ENCODE results near the gene PPP2R5A. TPM values are rescaled to one million over a fixed set of nuclear protein-coding genes. Genes with fewer than 3 reads are reported as not detected.

PPP2R5A gene
- total RNA-seq, 1 donor from 2014 or later = 10.7 TPM

GRCh38 chr1:212364985-212365384 lies 79.8 kb downstream of the PPP2R5A start:
- Mint-ChIP-seq H3K4me1 (no peaks in the 10 kb centered on the region), H3K27me3 (ENCODE audit: low read depth) (no peaks in the 10 kb centered on the region), H3K4me3 (no peak overlapping the region), H3K9me3 (peaks cover 7% of the 10 kb centered on the region), H3K36me3 (peaks cover 35% of the 10 kb centered on the region), H3K27ac (no peak overlapping the region)
- TF ChIP-seq CTCF (IDR thresholded peaks at IDR 0.05; ENCODE audit: unreplicated experiment) = no peak
- no peak for DNase-seq (ENCODE audit: low spot score in 2 of 2, unreplicated experiment in 2 of 2)

GRCh38 chr1:212366901-212367300 lies 81.7 kb downstream of the PPP2R5A start:
- H3K36me3 Mint-ChIP-seq = peaks cover 40% of the 10 kb centered on the region
- H3K27me3 Mint-ChIP-seq (ENCODE audit: low read depth) = no peaks in the 10 kb centered on the region
- no peak for DNase-seq (ENCODE audit: low spot score in 2 of 2, unreplicated experiment in 2 of 2)

GRCh38 chr1:212367474-212368072 lies 82.4 kb downstream of the PPP2R5A start:
- no peak for DNase-seq (ENCODE audit: low spot score in 2 of 2, unreplicated experiment in 2 of 2)
- TF ChIP-seq CTCF (IDR thresholded peaks at IDR 0.05; ENCODE audit: unreplicated experiment) = no peak
- H3K27ac Mint-ChIP-seq = no peak overlapping the region
- H3K27me3 Mint-ChIP-seq (ENCODE audit: low read depth) = no peaks in the 10 kb centered on the region
- H3K9me3 Mint-ChIP-seq = peaks cover 22% of the 10 kb centered on the region
- peaks cover 46% of the 10 kb centered on the region for H3K36me3 Mint-ChIP-seq
- no peaks in the 10 kb centered on the region for H3K4me1 Mint-ChIP-seq
- no peak overlapping the region for H3K4me3 Mint-ChIP-seq

More at GRCh38 chr1:212366901-212367300, 81.7 kb downstream of the PPP2R5A start:
- Mint-ChIP-seq H3K4me1 (no peaks in the 10 kb centered on the region), H3K4me3 (no peak overlapping the region), H3K9me3 (peaks cover 19% of the 10 kb centered on the region), H3K27ac (no peak overlapping the region)
- no peak for TF ChIP-seq CTCF (IDR thresholded peaks at IDR 0.05; ENCODE audit: unreplicated experiment)

- H3K4me1 Mint-ChIP-seq = no peaks in the 10 kb centered on the region
- peaks cover 25% of the 10 kb centered on the region for H3K9me3 Mint-ChIP-seq
- no peak overlapping the region for H3K27ac Mint-ChIP-seq
- DNase-seq (ENCODE audit: low spot score in 2 of 2, unreplicated experiment in 2 of 2) = no peak
- H3K27me3 Mint-ChIP-seq (ENCODE audit: low read depth) = no peaks in the 10 kb centered on the region
- peaks cover 51% of the 10 kb centered on the region for H3K36me3 Mint-ChIP-seq
- H3K4me3 Mint-ChIP-seq = no peak overlapping the region
- no peak for TF ChIP-seq CTCF (IDR thresholded peaks at IDR 0.05; ENCODE audit: unreplicated experiment)
These were observed 82.9 kb downstream of the PPP2R5A start for GRCh38 chr1:212368073-212368484.

GRCh38 chr1:212375986-212376385 lies 90.8 kb downstream of the PPP2R5A start:
- Mint-ChIP-seq H3K4me1 (no peaks in the 10 kb centered on the region), H3K4me3 (no peak overlapping the region), H3K9me3 (peaks cover 24% of the 10 kb centered on the region), H3K36me3 (peaks cover 64% of the 10 kb centered on the region), H3K27me3 (ENCODE audit: low read depth) (no peaks in the 10 kb centered on the region), H3K27ac (no peak overlapping the region)
- no peak for DNase-seq (ENCODE audit: low spot score in 2 of 2, unreplicated experiment in 2 of 2)
- no peak for TF ChIP-seq CTCF (IDR thresholded peaks at IDR 0.05; ENCODE audit: unreplicated experiment)
